ENCODE results near the gene BORCS6.
A peak's percentile ranks its signal among the peaks of the same experiment; 100 is the strongest.

The BORCS6 gene

DNA sequence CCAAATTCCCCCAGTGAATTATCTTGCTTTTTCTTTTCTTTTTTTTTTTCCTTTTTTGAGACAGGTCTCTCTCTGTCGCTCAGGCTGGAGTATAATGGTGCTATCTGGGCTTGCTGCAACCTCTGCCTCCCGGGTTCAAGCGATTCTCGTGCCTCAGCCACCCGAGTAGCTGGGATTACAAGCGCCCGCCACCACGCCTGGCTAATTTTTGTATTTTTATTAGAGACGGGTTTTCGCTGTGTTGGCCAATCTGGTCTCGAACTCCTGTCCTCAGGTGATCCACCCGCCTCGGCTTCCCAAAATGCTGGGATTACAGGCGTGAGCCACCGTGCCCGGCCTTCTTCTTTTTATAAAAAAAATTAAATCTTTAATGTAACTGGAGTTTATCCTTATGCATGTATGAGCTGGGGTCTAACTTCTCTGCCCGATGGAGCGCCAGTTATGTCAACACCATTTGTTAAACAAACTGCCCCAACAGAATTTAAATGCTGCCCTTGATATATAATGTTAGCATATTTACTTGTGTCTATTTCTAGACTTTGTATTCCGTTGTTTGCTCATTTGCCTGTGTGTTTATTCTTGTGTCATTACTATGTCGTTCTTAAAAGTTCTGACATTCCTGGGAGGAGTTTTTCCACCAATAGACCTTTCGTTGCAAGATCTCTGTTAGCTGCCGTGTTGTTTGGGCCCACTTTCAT lies 20.9 kb upstream of the BORCS6 start:
- no peak for DNase-seq (ENCODE audit: low read depth)

GRCh38 chr17:8209907-8210760 lies 20.2 kb upstream of the BORCS6 start, which contains the start of gene AURKB:
AURKB (minus strand) TSS chr17:8210575; CDS start chr17:8210224, 351 bp downstream.
- DNase-seq (ENCODE audit: low read depth), result peak; percentile 93

- DNase-seq (ENCODE audit: low read depth), result no peak
These were observed 16.6 kb upstream of the BORCS6 start for GRCh38 chr17:8206536-8206935.

DNA sequence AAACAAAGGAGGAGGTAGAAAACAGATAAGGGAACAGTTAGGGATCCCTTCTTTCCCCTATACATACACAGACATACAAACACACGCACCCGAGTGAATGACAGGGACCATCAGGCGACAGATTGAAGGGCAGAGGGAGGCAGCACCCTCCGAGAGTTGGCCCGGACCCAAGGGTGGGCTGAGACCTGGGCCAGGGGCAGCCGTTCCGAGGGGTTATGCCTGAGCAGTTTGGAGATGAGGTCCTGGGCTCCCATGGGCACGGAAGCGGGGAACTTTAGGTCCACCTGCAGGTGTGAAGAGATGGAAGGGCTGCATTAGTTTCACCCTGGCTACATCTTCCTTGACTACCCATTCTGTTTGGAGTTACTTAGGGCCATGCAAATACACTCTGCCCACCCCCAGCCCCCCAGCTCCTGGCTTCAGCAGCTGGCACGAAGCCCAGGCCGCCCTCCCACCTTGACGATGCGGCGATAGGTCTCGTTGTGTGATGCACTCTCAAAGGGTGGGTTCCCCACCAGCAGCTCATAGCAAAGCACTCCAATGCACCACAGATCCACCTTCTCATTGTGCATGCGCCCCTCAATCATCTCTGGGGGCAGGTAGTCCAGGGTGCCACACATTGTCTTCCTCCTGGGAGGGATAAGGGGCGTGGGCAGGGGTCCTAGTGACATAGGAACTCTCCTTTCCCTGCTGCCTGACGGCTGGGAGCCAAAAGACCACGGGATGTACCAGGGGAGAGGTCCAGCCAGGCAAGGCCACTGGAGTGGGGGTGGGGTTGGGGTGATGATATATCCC lies 15.0 kb upstream of the BORCS6 start:
- DNase-seq (ENCODE audit: low read depth), result no peak

DNA sequence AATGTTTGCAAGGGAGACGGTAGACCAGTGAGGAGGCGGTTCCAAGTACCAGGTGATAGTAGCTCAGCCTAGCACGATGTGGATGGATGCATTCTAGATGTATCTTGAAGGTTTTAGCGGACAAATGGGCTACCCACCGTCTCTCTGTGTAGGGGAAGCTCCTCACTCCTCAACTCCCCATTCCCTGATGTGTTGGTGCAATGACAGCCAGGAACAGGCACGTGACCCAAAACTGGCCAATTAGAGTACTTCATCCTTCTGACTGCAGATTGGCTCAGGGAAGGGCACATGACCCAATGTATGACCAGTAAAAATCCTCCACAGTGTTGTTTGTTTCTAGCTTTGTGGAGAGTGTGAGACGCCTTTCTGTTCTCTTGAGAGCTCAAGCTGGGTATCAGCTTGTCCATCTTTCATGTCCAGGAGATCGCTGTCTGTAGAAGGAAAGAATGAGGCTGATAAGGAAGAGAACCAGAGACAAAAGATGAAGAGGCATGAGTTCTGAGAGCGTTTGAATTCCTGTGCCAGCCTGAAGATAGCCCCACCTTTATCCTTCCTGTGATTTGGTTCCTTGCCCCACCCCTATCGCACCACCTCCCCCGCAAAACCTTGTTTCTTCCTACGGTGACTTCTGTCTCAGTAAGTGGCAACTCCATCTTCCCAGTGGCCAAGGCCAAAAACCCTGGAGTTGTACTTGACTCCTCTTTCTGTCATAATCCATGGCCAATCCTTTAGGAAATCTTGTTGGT lies 2.3 kb upstream of the BORCS6 start:
- DNase-seq (ENCODE audit: low read depth), result peak; percentile 39

DNA sequence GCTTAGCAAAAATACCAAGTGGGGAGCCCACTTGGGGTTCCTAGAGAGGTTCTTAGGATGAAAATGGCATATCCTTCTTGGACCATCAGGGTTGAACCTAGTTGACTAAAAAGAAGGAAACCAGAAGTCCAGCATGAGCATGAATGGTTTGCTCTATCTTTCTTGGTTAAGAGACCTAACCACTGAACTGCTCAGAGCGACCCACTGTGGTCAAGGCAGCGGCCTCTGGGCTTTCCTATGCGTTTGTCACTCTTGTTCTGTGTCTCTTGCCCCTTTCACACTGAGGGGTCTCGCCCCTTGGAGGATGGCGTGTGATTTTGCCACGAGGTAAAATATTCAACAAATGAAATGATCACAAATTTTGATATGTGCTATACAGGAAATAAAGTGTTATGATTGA lies 526 bp upstream of the BORCS6 start:
- DNase-seq (ENCODE audit: low read depth), result no peak

- DNase-seq (ENCODE audit: low read depth), result no peak
These were observed 804 bp downstream of the BORCS6 start for GRCh38 chr17:8189041-8189710.

DNA sequence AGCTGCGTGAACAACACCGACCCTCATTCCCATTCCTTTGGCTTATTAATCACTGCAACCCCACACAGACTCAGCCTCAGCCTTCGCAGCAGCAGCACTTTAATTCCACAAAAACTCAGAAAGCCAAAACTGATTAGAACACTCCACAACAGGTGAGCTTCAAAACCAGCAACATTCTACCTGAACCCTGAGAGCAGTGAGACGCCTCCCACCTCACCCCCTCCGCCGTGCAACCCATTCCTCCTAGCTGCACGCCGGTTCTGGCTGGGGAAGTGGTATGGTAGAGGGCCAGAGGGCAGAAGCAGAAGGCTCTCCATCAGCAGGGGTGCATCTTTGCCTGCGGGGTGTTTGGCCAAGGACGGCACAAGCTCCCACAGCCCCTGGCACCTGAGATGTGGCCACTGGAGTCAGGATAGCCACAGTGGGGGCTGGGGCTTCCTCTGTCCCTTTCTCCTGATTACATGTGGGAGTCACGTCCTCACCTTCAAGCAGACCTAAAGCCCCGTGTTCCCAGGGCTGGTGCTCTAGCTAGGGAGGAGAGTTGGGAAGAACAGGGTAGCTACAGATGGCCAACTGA lies 1.6 kb downstream of the BORCS6 start:
- DNase-seq (ENCODE audit: low read depth), result no peak

GRCh38 chr17:8187517-8188262 lies 2.3 kb downstream of the BORCS6 start:
- DNase-seq (ENCODE audit: low read depth), result peak; percentile 67

- peak; percentile 67 for DNase-seq (ENCODE audit: low read depth)
These were observed 3.0 kb downstream of the BORCS6 start for GRCh38 chr17:8186787-8187516.

DNA sequence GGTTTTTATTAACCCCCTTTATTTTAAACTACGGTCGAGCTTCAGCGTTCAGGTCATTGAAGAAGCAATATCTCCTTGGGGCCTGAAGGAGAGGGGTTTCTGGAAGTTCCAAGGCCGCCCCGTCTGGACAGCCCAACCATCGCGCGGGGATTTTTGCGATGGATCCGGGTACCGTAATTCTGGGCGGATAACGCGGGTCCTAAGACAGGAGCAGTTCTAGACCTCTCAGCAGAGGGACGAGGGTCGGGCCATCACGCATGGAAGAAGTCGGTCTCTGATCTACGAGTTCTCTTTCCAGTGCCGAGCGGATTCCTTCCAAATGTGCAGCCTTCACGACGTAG lies 3.6 kb downstream of the BORCS6 start:
- no peak for DNase-seq (ENCODE audit: low read depth)

GRCh38 chr17:8185582-8186445 lies 4.2 kb downstream of the BORCS6 start:
- peak; percentile 65 for DNase-seq (ENCODE audit: low read depth)

DNA sequence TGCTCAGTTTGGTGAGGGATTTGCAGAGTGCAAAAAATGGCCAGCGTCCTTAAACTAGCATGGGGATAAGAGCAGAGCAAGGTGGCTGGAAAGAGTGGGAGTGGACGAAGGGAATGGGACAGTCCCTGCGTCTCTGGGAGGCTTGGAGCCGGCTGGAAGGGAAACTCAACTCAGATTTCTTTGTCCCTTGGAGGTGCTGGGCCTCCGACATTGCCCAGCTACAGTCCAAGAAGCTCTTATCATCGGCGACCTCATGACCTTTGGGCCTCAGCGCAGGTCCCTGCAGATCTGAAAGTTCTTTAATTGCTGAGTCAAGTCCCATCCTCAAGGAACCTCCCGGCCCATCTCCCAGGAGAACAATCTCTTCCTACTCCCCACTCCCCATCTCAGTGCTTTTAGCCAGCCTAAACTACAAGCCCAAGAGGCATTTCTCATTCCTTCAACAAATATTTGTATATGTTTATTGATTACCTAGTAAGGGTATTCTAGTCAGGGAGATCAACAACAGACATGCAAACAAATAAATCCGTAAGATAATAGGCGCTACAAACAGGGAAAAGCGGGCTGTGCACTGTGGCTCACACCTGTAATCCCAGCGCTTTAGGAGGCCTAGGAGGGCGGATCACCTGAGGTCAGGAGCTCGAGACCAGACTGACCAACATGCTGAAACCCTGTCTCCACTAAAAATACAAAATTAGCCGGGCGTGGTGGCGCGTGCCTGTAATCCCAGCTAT lies 12.8 kb downstream of the BORCS6 start:
- no peak for DNase-seq (ENCODE audit: low read depth)

- DNase-seq (ENCODE audit: low read depth), result peak; percentile 79
These were observed 13.6 kb downstream of the BORCS6 start, which contains the start of gene TMEM107 for GRCh38 chr17:8176197-8176940. TMEM107 (minus strand) TSS chr17:8176380; CDS start chr17:8176286, 94 bp downstream.

- DNase-seq (ENCODE audit: low read depth), result no peak
These were observed 14.2 kb downstream of the BORCS6 start for GRCh38 chr17:8175795-8176196.

DNA sequence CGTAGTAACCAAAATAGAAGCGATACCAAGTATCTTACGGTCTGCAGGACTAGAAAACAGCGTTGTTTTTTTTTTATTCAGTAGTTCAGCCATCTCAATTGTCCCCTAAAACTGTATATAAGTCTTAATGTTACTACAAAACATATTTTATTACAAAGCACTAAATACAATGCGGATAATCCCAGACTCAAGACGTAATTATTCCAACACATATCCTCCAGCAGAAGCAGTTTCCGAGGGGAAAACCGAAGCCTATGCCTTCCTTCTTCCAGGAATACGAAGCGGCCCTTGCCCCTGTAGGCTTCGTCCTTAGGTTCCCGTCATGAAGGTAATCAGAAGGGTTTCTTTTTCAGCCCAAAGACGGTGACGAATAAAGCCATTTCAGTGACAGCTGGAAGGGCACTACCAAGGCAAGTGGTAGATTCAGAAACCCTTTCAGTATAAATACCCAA lies 16.1 kb downstream of the BORCS6 start:
- no peak for DNase-seq (ENCODE audit: low read depth)
